Forelimb muscle (tissue), 1 donor: ENCODE measurements around the gene WARS2. TPM values are rescaled to one million over a fixed set of nuclear protein-coding genes. Genes with fewer than 3 reads are reported as not detected.

Source experiments
- DNase-seq: peaks from one replicate; pipeline ENCODE4 v3.0.0-alpha.2; 2013; ENCODE audit warnings: low read depth
- polyA plus RNA-seq: library from polyadenylated mRNA; unstranded; fragments of 120-200 nt; gene quantifications from one replicate; pipeline ENCODE4 v1.2.1, GENCODE V29; 2013; ENCODE audit not compliant: insufficient read length

The WARS2 gene
- polyA plus RNA-seq, 1 donor, result 19.5 TPM

DNA sequence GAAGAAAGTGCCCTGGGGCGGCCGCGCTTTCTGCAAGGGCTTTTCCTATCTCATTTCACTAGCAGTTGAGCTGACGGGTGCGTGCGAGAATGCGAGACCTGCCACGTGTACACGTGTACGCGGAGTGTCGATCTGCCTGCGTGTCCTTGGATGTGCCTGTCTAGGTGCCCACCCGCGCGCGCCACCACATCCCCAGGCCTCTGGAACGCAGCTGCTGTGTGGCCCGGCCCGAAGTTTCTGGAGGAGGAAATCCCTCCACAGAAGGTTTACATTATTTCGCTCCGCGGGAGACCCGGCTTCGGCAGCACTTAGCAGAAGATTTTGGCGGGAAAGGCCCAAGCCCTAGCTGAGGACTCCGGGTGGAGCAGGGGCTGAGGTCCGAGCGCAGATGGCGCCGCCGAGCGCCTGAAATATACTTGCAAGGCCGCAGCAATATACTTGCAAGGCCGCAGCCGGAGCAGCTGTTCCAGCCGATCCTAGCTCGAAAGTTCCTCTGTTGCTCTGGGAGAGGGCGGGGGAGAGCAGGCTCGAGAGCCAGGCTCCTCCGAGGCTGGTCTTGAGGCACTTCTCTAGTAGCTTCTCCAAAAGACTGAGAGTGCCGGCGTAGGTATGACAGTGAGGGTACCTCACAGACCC is 156.2 kb downstream of the WARS2 start:
- DNase-seq, result no peak

DNA sequence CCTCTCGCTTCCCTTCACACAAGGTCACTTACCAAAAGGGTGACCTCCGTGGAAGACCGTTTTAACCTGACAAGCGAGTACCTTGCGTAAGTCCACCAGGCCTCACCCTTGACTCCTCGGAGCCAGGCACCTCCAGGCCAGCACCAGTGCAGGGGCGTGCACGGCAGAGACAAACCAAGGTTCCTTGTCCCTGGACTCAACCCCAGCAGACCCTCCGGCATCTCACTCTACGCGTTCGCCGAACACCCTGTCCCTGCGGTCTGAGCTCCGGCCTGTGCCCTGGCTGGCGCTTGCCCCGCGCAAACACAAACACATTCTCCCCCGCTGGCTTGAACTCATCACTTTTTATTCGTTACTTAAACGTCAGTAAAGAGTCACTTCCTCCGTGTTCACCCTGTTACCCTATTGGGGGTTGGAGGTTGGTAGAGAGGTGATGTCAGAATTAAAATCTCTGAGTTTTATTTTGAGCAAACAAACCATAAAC is 156.9 kb downstream of the WARS2 start:
- no peak for DNase-seq

GRCh38 chr1:118982821-118983557 is 157.5 kb downstream of the WARS2 start:
- DNase-seq, result no peak

GRCh38 chr1:118982266-118982665 is 158.2 kb downstream of the WARS2 start:
- no peak for DNase-seq

DNA sequence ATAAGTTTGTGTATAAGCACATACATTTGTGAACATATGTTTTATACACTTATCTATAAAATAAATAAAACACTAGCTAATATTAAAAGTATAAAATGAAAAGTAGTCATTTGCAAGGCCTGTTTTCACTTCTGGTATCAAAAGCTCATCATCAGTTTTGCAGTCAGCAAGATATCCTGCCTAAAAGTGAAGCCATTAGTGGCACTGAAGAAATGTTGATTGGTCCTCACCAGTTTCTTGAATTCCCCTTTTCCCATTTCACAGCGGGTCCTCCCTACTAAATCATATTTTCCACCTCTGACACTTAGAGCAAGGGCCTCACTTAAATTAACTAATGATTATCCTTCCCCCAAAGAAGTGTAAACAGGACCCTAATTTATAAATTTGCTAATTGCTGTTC is 159.0 kb downstream of the WARS2 start:
- DNase-seq, result no peak

Other genes starting within 250 kb of the WARS2 start
- gene TBX15, start 152.3 kb downstream of the WARS2 start, polyA plus RNA-seq, result 60.9 TPM
- 0.14 TPM for gene HAO2, start 228.1 kb upstream of the WARS2 start, polyA plus RNA-seq